ENCODE results near the gene ARHGAP8. TPM values are rescaled to one million over a fixed set of nuclear protein-coding genes. Genes with fewer than 3 reads are reported as not detected.

The ARHGAP8 gene
- total RNA-seq, 1 donor from 2014 or later: 1.4 TPM

DNA sequence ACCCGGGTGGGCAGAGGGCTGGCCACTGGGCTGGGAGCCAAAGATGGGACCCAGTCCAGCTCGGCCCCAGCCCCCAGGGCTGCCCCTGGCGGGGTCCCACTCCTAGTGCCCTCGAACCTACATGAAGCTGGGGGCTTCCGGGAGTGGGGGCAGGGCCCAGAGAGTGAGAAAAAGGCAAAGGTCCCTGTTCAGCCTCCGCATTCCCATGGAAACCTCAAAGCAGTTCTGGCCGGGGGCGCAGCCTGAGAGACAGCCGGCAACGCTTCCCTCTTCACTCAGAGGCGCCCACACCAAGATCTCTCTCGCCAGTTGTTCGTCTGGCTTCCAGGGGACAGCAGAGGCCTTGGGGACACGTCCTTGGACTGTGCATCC lies 22.4 kb upstream of the ARHGAP8 start:
- no peak overlapping the region for H3K4me3 Mint-ChIP-seq
- H3K36me3 Mint-ChIP-seq (ENCODE audit: low read depth): no peaks in the 10 kb centered on the region
- DNase-seq (ENCODE audit: low spot score): no peak
- no peaks in the 10 kb centered on the region for H3K4me1 Mint-ChIP-seq (ENCODE audit: low read depth)
- no peak overlapping the region for H3K27ac Mint-ChIP-seq
- H3K9me3 Mint-ChIP-seq: no peaks in the 10 kb centered on the region
- intact Hi-C loops (cut with micrococcal nuclease): no loop called here
- no peaks in the 10 kb centered on the region for H3K27me3 Mint-ChIP-seq (ENCODE audit: insufficient read depth)

GRCh38 chr22:44730490-44731356 lies 21.7 kb upstream of the ARHGAP8 start:
- Mint-ChIP-seq H3K9me3 (no peaks in the 10 kb centered on the region), H3K36me3 (ENCODE audit: low read depth) (no peaks in the 10 kb centered on the region), H3K4me3 (no peak overlapping the region), H3K27ac (no peak overlapping the region), H3K27me3 (ENCODE audit: insufficient read depth) (no peaks in the 10 kb centered on the region), H3K4me1 (ENCODE audit: low read depth) (no peaks in the 10 kb centered on the region)
- intact Hi-C loops (cut with micrococcal nuclease): no loop called here
- DNase-seq (ENCODE audit: low spot score): no peak

- Mint-ChIP-seq H3K9me3 (no peaks in the 10 kb centered on the region), H3K36me3 (ENCODE audit: low read depth) (no peaks in the 10 kb centered on the region), H3K27ac (no peak overlapping the region), H3K4me1 (ENCODE audit: low read depth) (no peaks in the 10 kb centered on the region), H3K4me3 (no peak overlapping the region), H3K27me3 (ENCODE audit: insufficient read depth) (no peaks in the 10 kb centered on the region)
- DNase-seq (ENCODE audit: low spot score): no peak
- intact Hi-C loops (cut with micrococcal nuclease): no loop called here
Observed at GRCh38 chr22:44731357-44731970, 20.9 kb upstream of the ARHGAP8 start.

DNA sequence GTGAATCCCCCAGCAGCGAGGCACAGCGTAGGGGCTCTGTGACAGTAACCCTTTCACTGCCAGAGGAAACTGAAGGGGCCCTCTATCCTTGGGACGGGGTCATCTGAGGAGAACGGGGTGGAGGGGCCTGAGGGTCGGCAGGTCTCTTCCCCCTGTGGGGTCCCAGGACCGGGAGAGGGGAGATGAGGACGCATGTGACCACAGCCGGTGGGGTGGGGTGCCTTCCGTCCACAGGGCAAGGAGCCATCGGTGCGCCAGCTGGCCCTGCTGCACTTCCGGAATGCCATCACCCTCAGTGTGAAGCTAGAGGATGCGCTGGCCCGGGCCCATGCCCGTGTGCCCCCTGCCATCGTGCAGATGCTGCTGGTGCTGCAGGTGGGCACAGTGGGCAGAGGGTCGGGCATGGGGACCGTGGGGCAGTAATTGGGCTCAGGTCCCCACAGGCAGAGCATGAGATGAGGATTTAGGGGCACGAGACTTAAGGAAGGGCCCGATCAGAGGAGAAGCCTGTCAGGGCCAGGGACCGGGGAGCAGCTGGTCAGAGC lies 20.3 kb upstream of the ARHGAP8 start:
- intact Hi-C loops (cut with micrococcal nuclease): no loop called here
- H3K27me3 Mint-ChIP-seq (ENCODE audit: insufficient read depth): no peaks in the 10 kb centered on the region
- no peaks in the 10 kb centered on the region for H3K4me1 Mint-ChIP-seq (ENCODE audit: low read depth)
- no peak overlapping the region for H3K4me3 Mint-ChIP-seq
- H3K27ac Mint-ChIP-seq: no peak overlapping the region
- no peaks in the 10 kb centered on the region for H3K9me3 Mint-ChIP-seq
- no peaks in the 10 kb centered on the region for H3K36me3 Mint-ChIP-seq (ENCODE audit: low read depth)
- DNase-seq (ENCODE audit: low spot score): no peak

- no peaks in the 10 kb centered on the region for H3K4me1 Mint-ChIP-seq (ENCODE audit: low read depth)
- H3K27me3 Mint-ChIP-seq (ENCODE audit: insufficient read depth): no peaks in the 10 kb centered on the region
- no peaks in the 10 kb centered on the region for H3K36me3 Mint-ChIP-seq (ENCODE audit: low read depth)
- no peak overlapping the region for H3K4me3 Mint-ChIP-seq
- DNase-seq (ENCODE audit: low spot score): no peak
- intact Hi-C loops (cut with micrococcal nuclease): no loop called here
- no peaks in the 10 kb centered on the region for H3K9me3 Mint-ChIP-seq
- no peak overlapping the region for H3K27ac Mint-ChIP-seq
Observed at GRCh38 chr22:44732661-44733060, 19.7 kb upstream of the ARHGAP8 start.

GRCh38 chr22:44733426-44734106 lies 18.8 kb upstream of the ARHGAP8 start:
- Mint-ChIP-seq H3K9me3 (no peaks in the 10 kb centered on the region), H3K4me3 (no peak overlapping the region), H3K27me3 (ENCODE audit: insufficient read depth) (no peaks in the 10 kb centered on the region), H3K27ac (no peak overlapping the region), H3K4me1 (ENCODE audit: low read depth) (no peaks in the 10 kb centered on the region), H3K36me3 (ENCODE audit: low read depth) (no peaks in the 10 kb centered on the region)
- intact Hi-C loops (cut with micrococcal nuclease): no loop called here
- DNase-seq (ENCODE audit: low spot score): no peak

DNA sequence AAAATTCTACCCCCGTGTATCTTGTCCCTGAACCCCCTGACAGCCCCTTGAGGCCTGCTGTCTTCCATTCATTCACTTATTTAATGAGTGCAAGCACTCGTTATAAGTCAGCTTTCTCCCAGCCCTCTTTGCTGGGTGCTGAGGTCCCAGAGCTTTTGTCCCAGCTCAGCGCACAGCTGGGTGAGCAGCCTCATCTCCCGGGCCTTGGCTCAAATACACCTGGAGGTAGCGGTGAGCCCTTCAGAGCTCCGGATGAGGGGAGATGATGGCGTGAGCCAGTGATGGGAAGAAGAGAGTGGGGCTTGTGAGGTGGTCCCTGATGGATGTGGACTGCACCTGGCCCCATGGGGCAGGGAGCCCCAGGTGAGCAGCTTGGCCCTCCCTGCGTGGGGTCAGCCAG lies 18.1 kb upstream of the ARHGAP8 start:
- no peak for DNase-seq (ENCODE audit: low spot score)
- H3K4me3 Mint-ChIP-seq: no peak overlapping the region
- no peaks in the 10 kb centered on the region for H3K27me3 Mint-ChIP-seq (ENCODE audit: insufficient read depth)
- H3K36me3 Mint-ChIP-seq (ENCODE audit: low read depth): no peaks in the 10 kb centered on the region
- H3K4me1 Mint-ChIP-seq (ENCODE audit: low read depth): no peaks in the 10 kb centered on the region
- no peak overlapping the region for H3K27ac Mint-ChIP-seq
- H3K9me3 Mint-ChIP-seq: no peaks in the 10 kb centered on the region
- intact Hi-C loops (cut with micrococcal nuclease): no loop called here

DNA sequence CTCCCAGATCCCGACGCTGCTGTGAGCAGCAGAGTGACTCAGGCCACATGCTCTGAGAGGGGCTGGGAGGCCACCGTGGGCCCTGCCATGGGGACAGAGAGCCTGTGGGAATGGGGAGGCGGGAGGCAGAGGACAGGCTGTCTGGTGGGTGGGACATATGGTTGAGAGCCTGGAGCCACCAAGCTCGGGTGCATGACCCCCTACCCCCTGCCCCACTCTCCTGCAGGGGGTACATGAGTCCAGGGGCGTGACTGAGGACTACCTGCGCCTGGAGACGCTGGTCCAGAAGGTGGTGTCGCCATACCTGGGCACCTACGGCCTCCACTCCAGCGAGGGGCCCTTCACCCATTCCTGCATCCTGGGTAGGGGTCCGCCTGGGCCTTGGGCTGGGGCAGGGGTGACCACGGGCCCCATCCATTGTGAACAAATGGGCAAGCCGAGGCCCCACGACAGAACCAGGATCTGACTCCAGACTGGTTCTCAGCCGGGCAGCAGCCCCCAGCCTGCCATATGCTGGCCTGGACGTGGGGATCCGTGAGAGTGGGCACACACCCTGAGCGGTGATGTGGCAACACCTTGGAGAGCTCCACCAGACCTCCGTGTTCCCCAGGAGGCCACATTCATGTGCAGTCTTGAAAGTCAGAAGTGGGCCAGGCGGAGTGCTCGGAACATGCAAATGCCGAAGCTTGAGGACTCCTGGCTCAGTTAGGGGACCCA lies 17.4 kb upstream of the ARHGAP8 start:
- Mint-ChIP-seq H3K36me3 (ENCODE audit: low read depth) (no peaks in the 10 kb centered on the region), H3K4me3 (no peak overlapping the region), H3K27me3 (ENCODE audit: insufficient read depth) (no peaks in the 10 kb centered on the region), H3K9me3 (no peaks in the 10 kb centered on the region), H3K27ac (no peak overlapping the region), H3K4me1 (ENCODE audit: low read depth) (no peaks in the 10 kb centered on the region)
- DNase-seq (ENCODE audit: low spot score): no peak
- intact Hi-C loops (cut with micrococcal nuclease): loop anchor here (1.0 kb wide), 1 partner anchor 38 kb away; no protein-coding TSS in a partner anchor

GRCh38 chr22:44735518-44736428 lies 16.6 kb upstream of the ARHGAP8 start:
- H3K27me3 Mint-ChIP-seq (ENCODE audit: insufficient read depth): no peaks in the 10 kb centered on the region
- no peaks in the 10 kb centered on the region for H3K4me1 Mint-ChIP-seq (ENCODE audit: low read depth)
- no peak overlapping the region for H3K27ac Mint-ChIP-seq
- no peaks in the 10 kb centered on the region for H3K9me3 Mint-ChIP-seq
- intact Hi-C loops (cut with micrococcal nuclease): loop anchor here (1.0 kb wide), 1 partner anchor 38 kb away; no protein-coding TSS in a partner anchor
- no peak overlapping the region for H3K4me3 Mint-ChIP-seq
- no peaks in the 10 kb centered on the region for H3K36me3 Mint-ChIP-seq (ENCODE audit: low read depth)
- DNase-seq (ENCODE audit: low spot score): peak; percentile 63

GRCh38 chr22:44736581-44737405 lies 15.6 kb upstream of the ARHGAP8 start:
- H3K27me3 Mint-ChIP-seq (ENCODE audit: insufficient read depth): no peaks in the 10 kb centered on the region
- DNase-seq (ENCODE audit: low spot score): no peak
- no peaks in the 10 kb centered on the region for H3K9me3 Mint-ChIP-seq
- H3K27ac Mint-ChIP-seq: no peak overlapping the region
- no peak overlapping the region for H3K4me3 Mint-ChIP-seq
- no peaks in the 10 kb centered on the region for H3K4me1 Mint-ChIP-seq (ENCODE audit: low read depth)
- H3K36me3 Mint-ChIP-seq (ENCODE audit: low read depth): no peaks in the 10 kb centered on the region
- intact Hi-C loops (cut with micrococcal nuclease): no loop called here
